GM19324 (cell line): ENCODE results near the gene SLC29A3.

ENCODE experiments used
- ATAC-seq: cut with Tn5 transposase; IDR thresholded peaks from one replicate; pipeline ENCODE4 v1.9.1; 2021; ENCODE audit warnings: mild to moderate bottlenecking, moderate library complexity; ENCODE audit not compliant: unreplicated experiment, low FRiP score

SLC29A3 gene

GRCh38 chr10:71317739-71318138, 1.3 kb upstream of the SLC29A3 start:
- no peak for ATAC-seq

GRCh38 chr10:71319800-71320392, 837 bp downstream of the SLC29A3 start:
- peak; percentile 23 for ATAC-seq

- no peak for ATAC-seq
Observed at GRCh38 chr10:71320592-71320991, 1.5 kb downstream of the SLC29A3 start.

- no peak for ATAC-seq
Observed at GRCh38 chr10:71321386-71321785, 2.3 kb downstream of the SLC29A3 start.

- ATAC-seq = no peak
Observed at GRCh38 chr10:71323407-71323806, 4.3 kb downstream of the SLC29A3 start.

- no peak for ATAC-seq
Observed at GRCh38 chr10:71324743-71325142, 5.7 kb downstream of the SLC29A3 start.

GRCh38 chr10:71325267-71325666, 6.2 kb downstream of the SLC29A3 start:
- no peak for ATAC-seq

GRCh38 chr10:71326464-71326881, 7.4 kb downstream of the SLC29A3 start:
- no peak for ATAC-seq

- ATAC-seq = no peak
Observed at GRCh38 chr10:71330789-71331404, 11.8 kb downstream of the SLC29A3 start.

GRCh38 chr10:71331736-71332135, 12.7 kb downstream of the SLC29A3 start:
- no peak for ATAC-seq

GRCh38 chr10:71332466-71332865, 13.4 kb downstream of the SLC29A3 start:
- no peak for ATAC-seq

- ATAC-seq = no peak
Observed at GRCh38 chr10:71333129-71333887, 14.2 kb downstream of the SLC29A3 start.

GRCh38 chr10:71334221-71334791, 15.2 kb downstream of the SLC29A3 start:
- no peak for ATAC-seq

GRCh38 chr10:71335173-71335708, 16.2 kb downstream of the SLC29A3 start:
- no peak for ATAC-seq

- no peak for ATAC-seq
Observed at GRCh38 chr10:71336632-71337031, 17.6 kb downstream of the SLC29A3 start.

GRCh38 chr10:71337219-71337701, 18.2 kb downstream of the SLC29A3 start:
- ATAC-seq = no peak

GRCh38 chr10:71338728-71339495, 19.9 kb downstream of the SLC29A3 start:
- no peak for ATAC-seq

GRCh38 chr10:71339796-71340589, 20.9 kb downstream of the SLC29A3 start:
- ATAC-seq = no peak

GRCh38 chr10:71342573-71343391, 23.7 kb downstream of the SLC29A3 start:
- no peak for ATAC-seq
